HG02678 (cell line): Measurements from ENCODE around the gene PRTG.
"Not testable (repeated sequence)": the region's sequence is repeated elsewhere in the genome, so short reads cannot be mapped to it uniquely, and the experiment has no call there.

Experiments
- ATAC-seq: cut with Tn5 transposase; IDR thresholded peaks from one replicate; pipeline ENCODE4 v1.9.1; 2021; ENCODE audit warnings: mild to moderate bottlenecking, moderate library complexity; ENCODE audit not compliant: unreplicated experiment

Gene PRTG

DNA sequence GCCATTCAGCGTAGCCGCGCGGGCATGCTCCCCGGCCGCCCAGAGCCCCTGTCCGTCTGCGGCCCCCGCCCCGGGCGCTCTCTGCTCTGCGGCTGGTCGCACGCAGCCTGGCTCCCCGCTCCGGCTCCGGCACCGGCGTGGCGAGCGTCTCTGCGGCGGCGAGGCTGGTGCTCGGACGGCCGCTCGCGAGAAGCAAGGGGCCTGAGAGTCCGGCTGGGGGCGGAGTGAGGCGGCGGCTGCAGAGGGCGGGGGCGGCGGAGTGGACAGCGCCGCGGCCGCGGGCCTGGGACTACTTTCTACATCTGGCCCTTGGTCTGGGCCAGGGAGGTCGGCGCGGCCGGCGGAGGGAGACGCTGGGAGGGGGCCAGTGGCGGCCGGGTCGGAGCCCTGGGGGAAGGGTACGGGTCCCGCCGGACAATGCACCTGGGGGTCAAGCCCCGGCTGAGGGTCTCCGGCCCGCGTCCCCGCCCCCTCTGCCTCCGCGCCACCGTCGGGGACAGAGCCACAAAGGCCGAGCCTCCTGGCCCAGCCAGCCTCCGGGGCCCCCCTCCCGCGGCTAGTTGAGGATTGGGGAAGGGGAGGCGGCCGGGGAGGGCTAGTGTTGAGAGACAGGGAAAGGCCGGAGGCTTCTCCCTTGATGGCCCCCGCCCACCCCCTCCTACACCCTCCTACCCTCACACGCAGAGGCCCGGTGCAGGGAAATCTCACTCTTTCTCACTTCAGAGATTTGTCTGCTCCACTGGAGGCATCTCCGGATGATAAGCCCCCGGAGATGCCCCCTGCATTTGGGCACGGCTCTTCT is at the start of gene PRTG:
PRTG (minus strand) TSS at position 226 of the 802 bp plus-strand sequence; CDS start at position 5, 221 bp downstream.
- no peak for ATAC-seq

GRCh38 chr15:55791551-55792400 is 48.8 kb upstream of the PRTG start:
- no peak for ATAC-seq

GRCh38 chr15:55789066-55789660 is 46.2 kb upstream of the PRTG start:
- ATAC-seq = no peak

DNA sequence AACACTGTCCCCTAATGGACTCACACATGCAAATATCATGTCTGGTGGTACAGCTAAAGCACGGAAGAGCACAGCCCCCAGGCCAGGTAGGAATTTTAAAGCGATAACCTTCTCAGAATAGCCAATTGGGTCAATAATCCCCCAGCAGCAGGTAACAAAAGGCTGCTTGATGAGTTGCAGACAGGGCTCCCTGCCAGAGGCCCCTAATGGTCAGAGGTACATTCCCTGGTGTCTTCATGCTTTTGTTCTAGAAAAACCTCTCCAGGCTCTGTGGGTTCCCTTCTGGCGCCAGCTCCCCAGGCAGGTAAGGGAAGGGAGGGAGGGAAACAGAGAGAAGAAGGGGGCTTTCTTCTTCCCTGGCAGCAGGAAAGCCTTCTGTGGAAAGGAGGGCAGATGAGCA is 43.4 kb upstream of the PRTG start:
- no peak for ATAC-seq

DNA sequence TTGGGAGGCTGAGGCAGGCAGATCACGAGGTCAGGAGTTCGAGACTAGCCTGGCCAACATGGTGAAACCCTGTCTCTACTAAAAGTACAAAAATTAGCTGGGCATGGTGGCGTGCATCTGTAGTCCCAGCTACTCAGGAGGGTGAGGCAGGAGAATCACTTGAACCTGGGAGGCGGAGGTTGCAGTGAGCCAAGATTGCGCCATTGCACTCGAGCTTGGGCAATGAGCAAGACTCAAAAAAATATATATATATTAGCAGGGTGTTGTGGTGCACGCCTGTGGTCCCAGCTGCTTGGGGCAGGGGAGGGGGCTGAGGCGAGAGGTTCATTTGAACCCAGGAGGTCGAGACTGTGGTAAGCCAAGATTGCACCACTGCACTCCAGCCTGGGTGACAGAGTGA is 42.6 kb upstream of the PRTG start:
- not testable (repeated sequence) for ATAC-seq

GRCh38 chr15:55784286-55784685 is 41.3 kb upstream of the PRTG start:
- no peak for ATAC-seq

- ATAC-seq = no peak
Observed at GRCh38 chr15:55782901-55783300, 39.9 kb upstream of the PRTG start.

DNA sequence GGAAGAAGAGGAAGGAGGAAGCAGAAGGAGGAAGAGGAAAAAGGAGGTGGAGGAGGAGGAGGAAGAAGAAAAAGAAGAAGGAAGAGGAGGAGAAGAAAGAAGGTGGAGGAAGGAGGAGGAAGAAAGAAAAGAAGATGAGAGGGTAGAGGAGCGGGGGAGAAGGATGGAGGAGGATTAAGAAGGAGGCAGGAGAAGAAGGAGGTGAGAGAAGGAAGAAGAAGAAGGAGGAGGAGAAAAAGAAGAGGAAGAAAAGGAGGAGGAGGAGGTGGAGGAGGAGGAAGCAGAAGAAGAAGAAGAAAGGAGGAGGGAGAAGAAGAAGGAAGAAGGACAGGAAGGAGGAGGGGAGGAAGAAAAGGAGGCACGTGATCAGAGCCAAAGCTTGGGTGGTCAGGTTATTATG is 37.3 kb upstream of the PRTG start:
- no peak for ATAC-seq

GRCh38 chr15:55778932-55779331 is 36.0 kb upstream of the PRTG start:
- ATAC-seq = no peak

- ATAC-seq = no peak
Observed at GRCh38 chr15:55775316-55775715, 32.4 kb upstream of the PRTG start.

DNA sequence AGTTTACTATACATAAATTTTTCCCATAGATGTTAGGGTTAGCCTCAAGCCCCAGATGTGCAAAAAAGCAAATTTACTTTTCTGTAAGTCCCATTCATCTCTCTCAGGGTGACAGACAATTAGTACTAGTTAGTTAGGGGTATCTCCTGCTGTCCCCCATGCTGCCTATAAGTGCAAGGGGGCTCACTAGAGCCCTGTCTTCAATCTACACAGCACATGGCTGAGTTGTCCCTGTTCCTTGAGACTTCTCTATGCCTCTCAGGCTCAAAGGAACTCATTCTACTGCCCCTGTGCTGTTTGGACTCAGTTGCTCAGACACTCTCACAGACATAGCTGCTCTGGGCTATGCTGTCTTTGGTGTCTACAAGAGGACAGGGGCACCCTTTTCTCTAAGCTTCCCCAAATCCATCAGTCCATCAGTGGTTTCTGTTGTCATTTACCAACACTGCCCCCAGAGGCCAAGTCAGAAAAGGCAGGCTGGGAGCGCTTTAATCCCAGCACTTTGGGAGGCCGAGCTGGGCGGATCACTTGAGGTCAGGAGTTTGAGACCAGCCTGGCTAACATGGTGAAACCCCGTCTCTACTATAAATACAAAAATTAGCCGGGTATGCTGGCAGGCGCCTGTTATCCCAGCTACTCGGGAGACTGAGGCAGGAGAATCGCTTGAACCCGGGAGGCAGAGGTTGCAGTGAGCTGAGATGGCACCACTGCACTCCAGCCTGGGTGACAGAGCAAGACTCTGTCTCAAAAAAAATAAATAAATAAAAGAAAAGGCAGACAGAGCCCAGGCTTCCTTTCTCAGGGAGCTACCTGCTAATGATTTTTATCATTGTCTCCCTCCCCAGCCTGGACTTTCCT is 31.4 kb upstream of the PRTG start:
- peak; percentile 77 for ATAC-seq

DNA sequence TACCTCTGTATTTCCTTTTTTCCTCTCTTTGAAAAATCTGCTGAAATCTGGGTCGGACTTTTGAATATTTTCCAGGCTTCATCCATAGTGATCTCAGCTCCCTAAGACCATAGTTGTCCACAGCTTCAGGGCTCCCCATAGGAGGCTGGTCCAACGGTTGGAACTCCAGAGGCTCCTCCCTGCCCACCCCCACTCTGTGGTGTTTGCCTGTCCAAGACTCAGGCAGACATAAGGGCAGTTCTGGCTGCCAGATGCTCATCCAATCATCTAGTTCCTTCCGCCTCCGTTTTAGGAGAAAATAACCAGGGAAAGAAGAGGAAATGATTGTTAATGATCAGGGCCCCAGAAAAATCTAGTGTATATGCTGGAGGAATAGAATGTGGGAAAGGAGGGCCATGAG is 27.9 kb upstream of the PRTG start:
- no peak for ATAC-seq

DNA sequence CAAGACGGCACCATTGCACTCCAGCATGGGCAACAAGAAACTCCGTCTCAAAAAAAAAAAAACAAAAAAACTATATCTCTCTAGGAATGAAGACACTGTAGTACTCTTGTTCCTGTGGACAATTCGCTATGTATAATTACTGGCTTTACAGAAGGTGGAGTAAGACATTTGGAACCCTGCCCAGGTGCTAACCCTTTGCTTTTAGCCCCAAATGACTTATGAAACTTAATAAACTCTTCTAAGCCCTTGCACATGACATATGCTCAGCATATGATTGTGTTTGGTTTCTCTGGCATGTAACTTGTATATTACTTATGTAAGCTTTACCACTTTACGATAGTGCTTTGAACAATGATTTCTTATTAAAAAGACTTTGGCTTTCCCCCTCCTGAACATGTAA is 27.3 kb upstream of the PRTG start:
- no peak for ATAC-seq

GRCh38 chr15:55768670-55769185 is 25.8 kb upstream of the PRTG start:
- no peak for ATAC-seq

- ATAC-seq = no peak
Observed at GRCh38 chr15:55766676-55767075, 23.7 kb upstream of the PRTG start.

DNA sequence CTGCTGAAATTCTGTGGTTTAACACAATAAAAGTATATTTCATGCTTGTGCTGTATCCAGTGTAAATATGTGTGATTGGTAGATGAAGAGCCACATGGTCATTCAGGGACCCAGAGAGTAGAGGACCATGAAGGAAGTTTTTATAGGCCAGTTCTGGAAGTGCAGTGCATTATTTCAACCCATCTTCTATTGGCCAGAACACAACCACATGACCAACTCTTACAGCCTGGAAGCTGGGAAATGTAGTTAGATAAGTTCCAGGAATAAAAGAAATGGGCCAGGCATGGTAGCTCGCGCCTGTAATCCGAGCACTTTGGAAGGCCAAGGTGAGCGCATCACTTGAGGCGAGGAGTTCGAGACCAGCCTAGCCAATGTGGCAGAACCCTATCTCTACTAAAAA is 21.4 kb upstream of the PRTG start:
- no peak for ATAC-seq

GRCh38 chr15:55758580-55758986 is 15.6 kb upstream of the PRTG start:
- no peak for ATAC-seq

GRCh38 chr15:55753433-55753832 is 10.5 kb upstream of the PRTG start:
- not testable (repeated sequence) for ATAC-seq

DNA sequence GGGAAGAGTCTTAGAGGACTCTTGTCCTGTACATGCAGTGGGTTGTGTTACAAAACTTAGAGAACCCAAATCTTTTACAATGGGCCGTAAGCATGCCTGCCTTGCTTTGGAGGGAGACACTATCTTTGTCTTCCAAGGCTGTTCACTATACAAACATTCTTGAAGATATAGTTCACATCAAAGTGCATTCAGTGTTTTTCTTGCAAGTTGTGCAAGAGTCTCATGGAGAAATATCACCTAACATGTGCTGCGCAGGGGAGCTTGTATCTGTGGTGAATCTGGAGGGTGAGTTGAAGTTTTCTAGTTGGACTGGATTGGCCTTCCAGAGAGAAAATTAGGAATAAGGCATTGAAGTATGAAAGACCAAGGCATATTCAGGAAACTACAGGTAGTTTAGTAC is 7.8 kb upstream of the PRTG start:
- no peak for ATAC-seq
